GM21723 (cell line): ENCODE data around the gene KLK2.

Experiments
- ATAC-seq: cut with Tn5 transposase; IDR thresholded peaks from one replicate; pipeline ENCODE4 v1.9.1; 2021; ENCODE audit warnings: mild to moderate bottlenecking, moderate library complexity; ENCODE audit not compliant: unreplicated experiment

KLK2 gene

GRCh38 chr19:50873056-50873455, at the start of gene KLK2:
TSS of gene KLK2 (plus strand) at chr19:50873439. CDS start at chr19:50873474, 35 bp downstream.
- ATAC-seq, result no peak

GRCh38 chr19:50826492-50827240, 46.6 kb upstream of the KLK2 start:
- no peak for ATAC-seq

DNA sequence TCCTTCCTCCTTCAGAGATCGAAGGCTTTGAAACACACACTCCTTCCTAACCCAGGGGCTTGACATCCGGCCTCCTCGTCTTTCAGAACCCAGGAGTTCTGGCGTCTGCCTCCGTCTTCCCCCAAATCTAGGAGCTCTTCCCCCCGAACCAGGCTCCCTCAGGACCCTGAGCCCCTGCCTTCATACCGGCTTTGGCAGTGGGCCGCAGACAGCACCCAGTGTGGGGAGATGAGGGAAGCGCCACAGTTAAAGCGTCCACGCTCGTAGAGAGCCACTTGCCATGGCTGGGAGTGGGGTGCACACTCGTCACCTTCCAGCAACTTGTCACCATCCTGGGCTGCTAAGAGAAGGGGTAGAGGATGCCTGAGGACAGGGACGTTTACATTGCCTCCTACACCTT, 45.8 kb upstream of the KLK2 start:
- no peak for ATAC-seq

DNA sequence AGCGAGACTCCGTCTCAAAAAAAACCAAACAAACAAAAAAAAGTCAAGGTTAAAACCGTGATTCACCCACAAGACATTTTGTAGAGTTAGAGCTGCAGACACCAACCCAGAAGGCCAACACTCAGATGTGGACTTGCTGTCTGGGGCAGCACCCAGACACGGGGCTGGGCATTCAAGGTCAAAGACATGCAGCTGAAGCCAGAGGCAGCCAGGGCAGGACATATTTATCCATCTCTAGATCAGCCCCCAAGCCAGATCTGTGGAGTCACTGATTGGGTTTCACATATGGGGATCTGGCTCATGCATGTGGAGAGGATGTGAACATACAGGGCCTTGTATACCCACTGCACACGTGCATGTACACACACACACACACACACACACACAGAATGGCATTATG, 43.4 kb upstream of the KLK2 start:
- ATAC-seq, result no peak

DNA sequence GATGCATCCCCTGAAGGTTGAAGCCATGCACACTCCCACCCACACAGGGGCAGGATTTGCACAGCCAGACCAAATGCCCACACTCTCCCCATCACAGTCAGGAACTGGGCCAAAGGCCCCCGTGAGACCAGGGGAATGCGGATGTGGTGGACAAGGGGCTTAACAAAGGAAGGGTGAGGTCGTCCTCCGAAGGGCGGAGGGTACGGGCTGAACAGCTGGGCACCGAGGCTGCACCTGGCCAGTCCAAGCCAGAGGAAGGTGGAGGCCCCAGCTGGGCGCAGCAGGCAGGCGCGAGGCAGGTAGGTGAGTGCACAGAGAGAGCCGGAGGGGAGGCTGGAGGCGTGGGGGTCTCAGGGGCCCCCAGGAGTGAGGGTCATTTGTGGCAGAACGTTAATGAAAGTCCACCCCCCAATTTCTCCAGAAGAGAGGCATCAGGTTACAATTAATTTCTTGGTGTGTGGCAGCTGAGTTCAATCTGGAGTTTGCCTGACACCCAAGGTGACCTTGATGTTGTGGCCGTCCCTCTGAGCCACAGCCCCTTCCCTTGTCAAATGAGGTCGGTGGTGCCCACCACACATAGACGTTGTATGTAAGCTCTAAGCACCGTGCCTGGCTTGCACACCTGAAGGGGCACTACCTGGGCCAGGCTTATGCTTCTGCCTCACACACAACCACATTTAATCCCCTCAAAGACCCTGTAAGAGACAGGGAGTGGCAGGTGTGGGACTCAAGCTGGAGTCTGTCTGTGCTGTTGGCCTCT, 42.8 kb upstream of the KLK2 start:
- no peak for ATAC-seq

DNA sequence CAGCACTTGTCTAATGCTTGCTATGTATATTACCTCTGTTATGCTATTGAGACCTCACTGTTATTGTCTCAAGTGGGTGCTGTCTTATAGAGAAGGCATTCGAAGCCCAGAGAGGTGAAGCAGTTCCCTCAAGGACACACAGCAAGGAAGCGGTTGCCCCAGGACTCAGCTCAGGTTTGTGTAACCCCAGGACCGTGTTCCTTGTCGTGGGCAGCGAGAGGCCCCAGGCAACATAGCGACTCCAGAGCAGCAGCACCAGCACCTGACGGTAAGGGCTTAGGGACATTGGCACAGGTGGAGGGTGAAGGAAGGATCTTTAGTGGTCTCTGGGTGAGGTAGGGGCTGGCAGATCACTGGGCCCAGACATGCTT, 42.2 kb upstream of the KLK2 start:
- ATAC-seq, result no peak

DNA sequence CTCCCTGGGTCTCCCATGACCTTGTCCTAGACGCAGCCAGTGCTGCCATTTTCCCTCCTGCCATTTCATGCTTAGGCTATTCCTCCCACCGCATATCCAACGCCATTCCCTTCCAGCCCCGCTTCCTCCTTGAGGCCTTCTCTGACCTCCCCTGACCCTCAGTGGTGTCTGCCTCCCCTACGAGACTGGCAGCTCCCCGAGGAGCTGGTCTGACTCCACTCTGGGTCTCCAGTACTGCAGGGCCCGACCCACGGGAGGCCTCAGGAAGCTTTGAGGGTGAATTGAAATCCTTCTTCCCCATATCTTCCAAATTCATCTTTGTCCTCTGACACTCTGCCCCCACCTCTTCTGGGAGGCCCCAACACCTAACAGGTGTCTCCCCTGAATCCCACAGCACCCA, 40.6 kb upstream of the KLK2 start:
- no peak for ATAC-seq

DNA sequence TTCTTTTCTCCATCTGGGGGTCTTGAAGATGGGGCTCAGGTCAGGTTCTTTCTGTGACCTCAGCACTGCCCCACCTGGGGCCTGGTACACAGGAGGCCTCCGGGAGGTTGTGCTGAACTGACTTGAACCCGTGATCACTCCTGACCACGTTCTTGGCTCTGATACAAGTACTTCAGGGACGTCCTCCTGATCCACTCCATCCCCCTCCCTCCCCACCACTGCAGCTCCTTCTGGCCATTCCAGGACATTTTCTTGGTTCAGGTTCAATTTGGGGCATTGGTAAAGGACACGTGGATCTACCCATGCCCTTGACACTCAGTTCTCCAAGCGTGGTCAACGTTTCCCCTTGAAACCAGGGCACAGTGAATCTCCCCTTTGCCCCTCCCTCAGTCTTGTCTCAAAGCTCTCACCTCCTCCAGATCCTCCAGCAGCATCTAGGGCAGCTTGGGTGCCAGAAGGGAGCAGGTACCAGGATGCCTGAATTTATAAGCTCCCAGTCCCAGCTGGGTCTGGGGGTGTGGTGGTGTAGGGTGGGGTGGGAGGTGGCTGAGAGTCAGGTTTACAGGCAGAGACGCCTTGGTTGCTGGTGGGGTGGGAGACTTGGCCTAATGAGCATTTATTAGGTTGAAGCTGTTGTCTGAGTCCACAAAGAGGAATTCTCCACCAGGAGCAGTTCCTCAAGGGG, 40.0 kb upstream of the KLK2 start, which contains the start of gene KLK15:
TSS of gene KLK15 (minus strand) at position 458 of the 685 bp plus-strand sequence. CDS start 2,082 bp downstream, outside the sequence.
- ATAC-seq, result no peak

DNA sequence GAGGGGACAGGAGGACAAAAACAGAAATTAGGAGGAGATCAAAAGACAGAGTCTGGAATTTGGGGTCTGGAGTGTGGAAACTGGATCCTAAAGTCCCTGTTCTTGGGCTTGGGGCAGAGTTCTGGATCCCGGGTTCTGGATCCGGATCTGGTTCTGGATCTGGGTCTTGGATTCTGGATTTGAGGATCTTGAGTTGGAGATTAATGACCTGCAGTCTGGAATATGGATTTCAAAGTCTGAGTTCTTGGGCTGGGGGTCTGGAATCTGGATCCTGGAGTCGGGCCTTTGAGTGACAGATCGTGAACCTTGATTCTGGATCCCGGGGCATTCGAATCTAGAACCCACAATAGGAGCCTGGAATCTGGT, 39.5 kb upstream of the KLK2 start:
- no peak for ATAC-seq

GRCh38 chr19:50835103-50835784, 38.0 kb upstream of the KLK2 start:
- no peak for ATAC-seq

- peak; percentile 89 for ATAC-seq
Measured at GRCh38 chr19:50835785-50836542, 37.3 kb upstream of the KLK2 start.

DNA sequence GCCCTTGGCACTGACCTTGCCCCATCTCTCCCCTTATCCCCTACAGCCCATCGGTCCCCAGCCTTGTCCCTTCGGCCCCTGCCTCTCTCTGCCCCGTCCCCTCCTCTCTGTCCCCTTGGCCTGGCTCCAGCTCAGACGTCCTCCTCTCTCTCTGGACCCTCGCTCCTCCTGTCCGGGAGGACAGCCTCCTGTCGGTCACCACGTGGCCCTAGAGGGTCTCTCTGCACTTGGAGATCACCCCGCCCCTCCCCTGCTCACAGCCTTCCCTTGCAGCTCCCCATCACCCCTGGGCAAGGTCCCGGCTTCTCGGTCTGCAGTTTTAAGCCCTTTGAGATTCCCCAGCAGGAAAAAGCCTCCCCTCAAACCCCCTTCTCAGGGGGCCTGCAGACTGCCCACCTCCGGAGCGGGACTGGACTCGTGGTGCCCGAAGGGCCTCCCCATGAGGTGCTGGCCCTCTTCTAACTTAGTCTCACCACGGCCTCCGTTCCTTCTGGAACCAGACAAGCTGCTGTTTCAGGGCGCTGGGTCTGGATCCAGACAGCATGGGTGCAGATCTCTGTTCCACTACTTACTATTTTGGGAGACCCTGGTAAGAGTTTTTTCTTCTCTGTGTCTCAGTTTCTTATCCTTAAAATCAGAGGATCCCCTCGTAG, 36.6 kb upstream of the KLK2 start:
- no peak for ATAC-seq

GRCh38 chr19:50837300-50837699, 35.9 kb upstream of the KLK2 start:
- ATAC-seq, result no peak

DNA sequence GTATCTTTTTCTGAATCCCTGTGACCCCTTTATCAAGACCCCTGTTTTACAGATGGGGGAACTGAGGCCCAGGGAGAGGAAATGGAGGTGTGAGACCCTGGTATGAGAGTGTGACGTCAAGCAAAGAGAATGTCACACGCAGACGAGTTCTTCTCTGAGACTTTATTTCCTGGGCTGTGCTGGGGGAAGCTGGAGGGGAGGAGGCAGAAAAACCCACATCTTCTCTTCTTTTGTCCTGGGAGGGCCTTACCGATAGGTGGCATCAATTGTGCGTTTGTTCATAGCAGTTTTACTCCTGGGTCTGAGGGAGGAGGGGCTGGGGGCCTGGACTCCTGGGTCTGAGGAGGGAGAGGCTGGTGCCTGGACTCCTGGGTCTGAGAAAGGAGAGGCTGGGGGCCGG, 35.0 kb upstream of the KLK2 start:
- no peak for ATAC-seq

DNA sequence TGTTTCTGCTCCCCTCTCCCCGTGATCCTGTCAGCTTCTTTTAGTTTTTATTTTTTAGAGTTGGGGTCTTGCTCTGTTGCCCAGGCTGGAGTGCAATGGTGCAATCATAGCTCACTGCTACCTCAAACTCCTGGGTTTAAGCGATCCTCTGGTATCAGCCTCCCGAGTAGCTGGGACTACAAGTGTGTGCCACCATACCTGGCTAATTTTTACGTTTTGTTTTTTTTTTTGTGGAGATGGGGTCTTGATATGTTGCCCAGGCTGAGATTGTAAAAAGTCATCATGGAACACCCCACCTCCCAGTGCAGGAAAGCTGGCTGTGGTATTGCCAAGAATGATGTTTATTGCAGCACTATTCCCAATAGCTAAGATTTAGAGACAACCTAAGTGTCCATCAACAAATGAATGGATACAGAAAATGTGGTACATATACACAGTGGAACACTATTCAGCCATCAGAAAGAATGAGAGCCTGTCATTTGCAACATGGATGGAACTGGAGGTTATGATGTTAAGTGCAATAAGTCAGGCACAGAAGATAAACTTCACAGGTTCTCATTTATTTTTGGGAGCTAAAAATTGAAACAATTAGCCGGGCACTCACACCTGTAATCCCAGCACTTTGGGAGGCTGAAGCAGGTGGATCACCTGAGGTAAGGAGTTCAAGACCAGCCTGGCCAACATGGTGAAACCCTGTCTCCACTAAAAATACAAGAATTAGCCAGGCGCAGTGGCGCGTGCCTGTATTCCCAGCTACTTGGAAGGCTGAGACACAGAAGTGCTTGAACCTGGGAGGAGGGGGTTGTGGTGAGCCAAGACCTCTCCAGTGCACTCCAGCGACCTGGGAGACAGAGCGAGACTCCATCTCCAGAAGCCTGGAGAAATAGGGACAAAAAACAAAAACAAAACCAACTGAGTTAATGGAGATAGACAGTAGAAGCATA, 33.3 kb upstream of the KLK2 start:
- ATAC-seq, result no peak

DNA sequence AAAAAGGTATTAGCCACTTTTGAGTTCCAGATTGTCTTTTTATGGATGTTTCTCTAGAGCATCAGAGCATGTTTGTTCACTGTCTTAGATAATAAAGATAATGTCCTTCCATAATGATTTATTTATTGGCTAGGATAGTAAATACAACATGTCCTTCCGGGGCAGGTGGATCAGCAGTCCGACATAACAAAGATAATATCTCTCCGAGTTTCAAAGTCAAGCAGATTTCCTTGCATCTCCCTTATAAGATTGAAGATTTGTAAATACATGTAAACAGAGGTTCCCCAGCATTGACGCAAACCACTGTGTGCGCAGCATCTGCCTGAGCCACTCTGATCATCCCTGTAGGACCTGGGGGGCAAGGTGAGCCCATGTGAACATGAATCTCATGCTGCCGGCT, 31.1 kb upstream of the KLK2 start:
- ATAC-seq, result no peak

DNA sequence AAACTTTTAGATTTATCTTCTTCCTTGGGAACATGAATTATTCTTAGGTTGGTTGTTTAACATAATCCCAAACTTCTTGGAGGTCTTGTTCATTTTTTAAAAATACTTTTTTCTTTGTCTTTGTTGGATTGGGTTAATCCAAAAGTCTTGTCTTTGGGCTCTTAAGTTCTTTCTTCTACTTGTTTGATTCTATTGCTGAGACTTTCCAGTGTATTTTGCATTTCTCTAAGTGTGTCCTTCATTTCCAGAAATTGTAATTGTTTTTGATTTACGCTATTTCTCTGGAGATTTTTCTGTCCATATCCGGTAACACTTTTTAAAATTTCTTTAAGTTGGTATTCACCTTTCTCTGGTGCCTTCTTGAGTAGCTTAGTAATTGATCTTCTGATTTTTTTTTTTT, 30.0 kb upstream of the KLK2 start:
- no peak for ATAC-seq

- no peak for ATAC-seq
Measured at GRCh38 chr19:50843701-50844221, 29.5 kb upstream of the KLK2 start.
